Astrocyte (in vitro differentiated cells and primary cell): ENCODE results near the gene DPP7. TPM values are rescaled to one million over a fixed set of nuclear protein-coding genes. Genes with fewer than 3 reads are reported as not detected.
A peak's percentile ranks its signal among the peaks of the same experiment; 100 is the strongest.

Experiments
- DNase-seq: peaks from one replicate; pipeline ENCODE4 v3.0.0-alpha.2; 2010; ENCODE audit warnings: low read depth
- FAIRE-seq: peaks from 2 replicates; lab custom pipeline; 2011; peaks lifted over from hg19 to GRCh38; lab: Jason Lieb, UNC
- H2AFZ ChIP-seq: 2 replicates; pipeline ENCODE4 v1.6.0; 2012; ENCODE audit warnings: low read depth, low read length, inconsistent platforms
- H3K27ac ChIP-seq: 2 replicates; pipeline ENCODE4 v1.5.1; 2011; ENCODE audit warnings: low read depth, low read length, inconsistent platforms
- H3K27me3 ChIP-seq: 2 replicates; pipeline ENCODE4 v1.6.0; 2011; ENCODE audit warnings: low read length, inconsistent platforms; ENCODE audit not compliant: insufficient read depth
- H3K36me3 ChIP-seq: 2 replicates; pipeline ENCODE4 v1.5.1; 2011; ENCODE audit warnings: low read length, inconsistent platforms; ENCODE audit not compliant: insufficient read depth
- H3K4me1 ChIP-seq: 2 replicates; pipeline ENCODE4 v1.5.1; 2011; ENCODE audit warnings: low read length, inconsistent platforms; ENCODE audit not compliant: insufficient read depth
- H3K4me2 ChIP-seq: 2 replicates; pipeline ENCODE4 v1.6.0; 2012; ENCODE audit warnings: low read length, inconsistent platforms
- H3K4me3 ChIP-seq: 2 replicates; pipeline ENCODE4 v1.5.1; 2011; ENCODE audit warnings: low read depth, mild to moderate bottlenecking, low read length, inconsistent platforms; ENCODE audit not compliant: insufficient read depth
- H3K79me2 ChIP-seq: 2 replicates; pipeline ENCODE4 v1.6.0; 2012; ENCODE audit warnings: mild to moderate bottlenecking, low read length, inconsistent platforms; ENCODE audit not compliant: insufficient read depth
- H3K9ac ChIP-seq: 2 replicates; pipeline ENCODE4 v1.6.0; 2012; ENCODE audit warnings: mild to moderate bottlenecking, low read length, inconsistent platforms
- H3K9me3 ChIP-seq: 2 replicates; pipeline ENCODE4 v1.5.1; 2012; ENCODE audit warnings: low read depth, mild to moderate bottlenecking, low read length, inconsistent platforms; ENCODE audit not compliant: insufficient read depth
- H4K20me1 ChIP-seq: 2 replicates; pipeline ENCODE4 v1.6.0; 2012; ENCODE audit warnings: low read length, inconsistent platforms; ENCODE audit not compliant: insufficient read depth
- H3K27ac Mint-ChIP-seq: one replicate; pipeline ENCODE4 v1.8.0; 2021; ENCODE audit warnings: mild to moderate bottlenecking, mixed read lengths; ENCODE audit not compliant: unreplicated experiment
- H3K27me3 Mint-ChIP-seq: one replicate; pipeline ENCODE4 v1.8.0; 2021; ENCODE audit warnings: low read depth, mixed read lengths; ENCODE audit not compliant: unreplicated experiment
- H3K36me3 Mint-ChIP-seq: one replicate; pipeline ENCODE4 v1.8.0; 2021; ENCODE audit warnings: low read depth, mixed read lengths; ENCODE audit not compliant: unreplicated experiment
- H3K4me1 Mint-ChIP-seq: one replicate; pipeline ENCODE4 v1.8.0; 2021; ENCODE audit warnings: low read depth, mixed read lengths; ENCODE audit not compliant: unreplicated experiment
- H3K4me3 Mint-ChIP-seq: one replicate; pipeline ENCODE4 v1.8.0; 2021; ENCODE audit warnings: mild to moderate bottlenecking, moderate library complexity, mixed read lengths; ENCODE audit not compliant: unreplicated experiment
- H3K9me3 Mint-ChIP-seq: one replicate; pipeline ENCODE4 v1.8.0; 2021; ENCODE audit warnings: mild to moderate bottlenecking, mixed read lengths; ENCODE audit not compliant: unreplicated experiment
- EZH2 ChIP-seq: IDR thresholded peaks from 2 replicates; pipeline ENCODE4 v1.6.1; 2012; ENCODE audit warnings: mild to moderate bottlenecking, low read length, inconsistent platforms; ENCODE audit not compliant: insufficient read depth
- total RNA-seq: library from RNA; stranded (reverse); gene quantifications from 2 replicates; pipeline ENCODE4 v1.2.1, GENCODE V29; 2021
- TF ChIP-seq, protein P1 (sequence below): IDR thresholded peaks from 2 replicates; pipeline ENCODE4 v1.5.1; 2011; ENCODE audit warnings: low read depth, mild to moderate bottlenecking, inconsistent platforms, low read length, moderate library complexity; ENCODE audit not compliant: insufficient read depth

Gene DPP7
- total RNA-seq, 1 donor from 2014 or later: 53.8 TPM

DNA sequence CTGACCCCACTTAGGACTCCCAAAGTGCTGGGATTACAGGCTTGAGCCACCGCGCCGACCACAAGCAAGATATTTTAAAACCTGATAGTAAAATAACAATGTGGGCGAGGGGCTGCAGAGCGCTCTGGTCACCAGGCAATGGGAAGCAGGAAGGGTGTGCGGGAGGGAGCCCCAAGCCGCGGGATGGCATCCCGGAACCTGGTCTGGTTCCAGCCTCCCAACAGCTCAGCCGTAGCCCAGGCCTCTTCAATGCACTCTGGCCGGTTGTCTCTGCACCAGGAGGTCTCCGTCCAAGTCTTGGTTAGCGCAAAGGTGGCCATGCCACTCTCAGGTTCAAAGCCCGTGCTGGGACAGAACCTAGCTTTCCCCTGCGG lies 37.9 kb downstream of the DPP7 start:
- TF ChIP-seq, protein P1, sequence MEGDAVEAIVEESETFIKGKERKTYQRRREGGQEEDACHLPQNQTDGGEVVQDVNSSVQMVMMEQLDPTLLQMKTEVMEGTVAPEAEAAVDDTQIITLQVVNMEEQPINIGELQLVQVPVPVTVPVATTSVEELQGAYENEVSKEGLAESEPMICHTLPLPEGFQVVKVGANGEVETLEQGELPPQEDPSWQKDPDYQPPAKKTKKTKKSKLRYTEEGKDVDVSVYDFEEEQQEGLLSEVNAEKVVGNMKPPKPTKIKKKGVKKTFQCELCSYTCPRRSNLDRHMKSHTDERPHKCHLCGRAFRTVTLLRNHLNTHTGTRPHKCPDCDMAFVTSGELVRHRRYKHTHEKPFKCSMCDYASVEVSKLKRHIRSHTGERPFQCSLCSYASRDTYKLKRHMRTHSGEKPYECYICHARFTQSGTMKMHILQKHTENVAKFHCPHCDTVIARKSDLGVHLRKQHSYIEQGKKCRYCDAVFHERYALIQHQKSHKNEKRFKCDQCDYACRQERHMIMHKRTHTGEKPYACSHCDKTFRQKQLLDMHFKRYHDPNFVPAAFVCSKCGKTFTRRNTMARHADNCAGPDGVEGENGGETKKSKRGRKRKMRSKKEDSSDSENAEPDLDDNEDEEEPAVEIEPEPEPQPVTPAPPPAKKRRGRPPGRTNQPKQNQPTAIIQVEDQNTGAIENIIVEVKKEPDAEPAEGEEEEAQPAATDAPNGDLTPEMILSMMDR: no peak
- TF ChIP-seq EZH2: no peak
- Histone ChIP-seq H3K4me1 (peaks cover 10% of the 10 kb centered on the region), H3K79me2 (peaks cover 8% of the 10 kb centered on the region), H3K27me3 (no peaks in the 10 kb centered on the region), H3K4me3 (peak overlapping the region; percentile 42), H4K20me1 (peaks cover 18% of the 10 kb centered on the region), H3K27ac (no peak overlapping the region), H3K4me2 (peak overlapping the region; percentile 89), H3K9ac (peak overlapping the region; percentile 52), H3K9me3 (no peaks in the 10 kb centered on the region), H2AFZ (peak overlapping the region; percentile 63), H3K36me3 (peaks cover 3% of the 10 kb centered on the region)
- Mint-ChIP-seq H3K4me3 (peak overlapping the region; percentile 66), H3K9me3 (no peaks in the 10 kb centered on the region), H3K36me3 (peaks cover 3% of the 10 kb centered on the region), H3K27ac (no peak overlapping the region), H3K27me3 (peaks cover 33% of the 10 kb centered on the region), H3K4me1 (no peaks in the 10 kb centered on the region)
- DNase-seq (no peak), FAIRE-seq (no peak)

DNA sequence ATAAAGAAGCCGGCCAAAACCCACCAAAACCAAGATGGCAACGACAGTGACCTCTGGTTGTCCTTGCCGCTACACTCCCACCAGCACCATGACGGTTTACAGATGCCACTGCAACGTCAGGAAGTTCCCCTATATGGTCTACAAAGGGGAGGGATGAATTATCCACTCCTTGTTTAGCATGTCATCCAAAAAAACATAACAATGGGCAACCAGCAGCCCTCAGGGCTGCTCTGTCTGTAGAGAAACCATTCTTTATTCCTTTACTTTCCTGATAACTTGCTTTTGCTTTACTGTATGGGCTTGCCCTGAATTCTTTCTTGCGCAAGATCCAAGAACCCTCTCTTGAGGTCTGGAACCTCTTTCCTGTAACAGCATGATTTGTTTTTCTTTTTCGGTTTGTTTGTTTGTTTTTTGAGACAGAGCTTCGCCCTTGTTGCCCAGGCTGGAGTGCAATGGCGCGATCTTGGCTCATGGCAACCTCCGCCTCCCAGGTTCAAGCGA lies 39.2 kb downstream of the DPP7 start:
- Mint-ChIP-seq H3K27ac (no peak overlapping the region), H3K9me3 (no peaks in the 10 kb centered on the region), H3K27me3 (peaks cover 35% of the 10 kb centered on the region), H3K4me3 (no peak overlapping the region), H3K36me3 (peaks cover 5% of the 10 kb centered on the region), H3K4me1 (no peaks in the 10 kb centered on the region)
- Histone ChIP-seq H3K4me1 (peaks cover 16% of the 10 kb centered on the region), H3K36me3 (no peaks in the 10 kb centered on the region), H2AFZ (no peak overlapping the region), H3K79me2 (peaks cover 8% of the 10 kb centered on the region), H4K20me1 (peaks cover 18% of the 10 kb centered on the region), H3K4me2 (no peak overlapping the region), H3K27me3 (no peaks in the 10 kb centered on the region), H3K9ac (no peak overlapping the region), H3K27ac (no peak overlapping the region), H3K9me3 (no peaks in the 10 kb centered on the region), H3K4me3 (no peak overlapping the region)
- TF ChIP-seq EZH2: no peak
- TF ChIP-seq, protein P1: no peak
- DNase-seq (no peak), FAIRE-seq (no peak)

DNA sequence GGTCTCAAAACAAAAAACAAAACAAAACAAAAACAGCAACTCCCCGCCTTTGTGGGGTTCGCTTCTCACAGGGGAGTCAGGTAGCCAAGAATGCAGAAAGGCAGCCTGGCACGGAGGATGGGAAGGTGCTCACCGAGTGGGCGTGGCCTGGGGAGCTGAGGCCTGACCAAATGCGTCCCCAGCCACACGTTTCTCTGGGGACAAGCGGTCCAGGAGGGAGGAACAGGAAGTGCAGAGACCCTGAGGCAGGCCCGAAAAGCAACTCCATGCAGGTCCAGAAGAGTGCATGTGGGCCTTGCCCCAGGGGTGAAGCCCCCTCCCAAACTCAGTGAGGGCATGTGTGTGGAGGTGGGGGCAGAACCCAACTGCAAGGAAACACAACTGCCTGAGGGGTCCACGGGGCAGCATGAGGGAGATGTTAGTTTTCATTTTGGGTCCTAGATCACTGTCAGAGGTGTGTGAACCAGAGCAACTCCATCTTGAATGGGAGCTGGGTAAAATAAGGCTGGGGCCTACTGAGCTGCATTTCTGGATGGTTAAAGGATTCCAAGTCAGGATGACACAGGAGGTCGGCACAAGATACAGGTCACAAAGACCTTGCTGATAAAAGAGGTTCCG lies 39.8 kb downstream of the DPP7 start:
- Histone ChIP-seq H3K4me1 (peaks cover 16% of the 10 kb centered on the region), H3K36me3 (no peaks in the 10 kb centered on the region), H3K27ac (no peak overlapping the region), H3K27me3 (no peaks in the 10 kb centered on the region), H2AFZ (no peak overlapping the region), H3K4me2 (no peak overlapping the region), H4K20me1 (peaks cover 14% of the 10 kb centered on the region), H3K79me2 (peaks cover 8% of the 10 kb centered on the region), H3K4me3 (no peak overlapping the region), H3K9ac (no peak overlapping the region), H3K9me3 (no peaks in the 10 kb centered on the region)
- Mint-ChIP-seq H3K27me3 (peaks cover 32% of the 10 kb centered on the region), H3K27ac (no peak overlapping the region), H3K4me1 (no peaks in the 10 kb centered on the region), H3K36me3 (peaks cover 4% of the 10 kb centered on the region), H3K4me3 (no peak overlapping the region), H3K9me3 (no peaks in the 10 kb centered on the region)
- TF ChIP-seq, protein P1: no peak
- no peak for TF ChIP-seq EZH2
- FAIRE-seq: no peak
- no peak for DNase-seq
